Stimulated activated CD8-positive, alpha-beta memory T cell treated with anti-CD3 and anti-CD28 coated beads, Interleukin-15, amount 100 ng/mL, for 4 hours (primary cell): ENCODE results near the gene ERMARD.

Experiments used
- DNase-seq, 2 donors: peaks; one replicate each; pipeline ENCODE4 v3.0.0-alpha.2; 2020; ENCODE audit warnings: low read depth in 2 of 2

ERMARD gene

GRCh38 chr6:169825558-169826225, 74.3 kb downstream of the ERMARD start:
- DNase-seq, result no peak

DNA sequence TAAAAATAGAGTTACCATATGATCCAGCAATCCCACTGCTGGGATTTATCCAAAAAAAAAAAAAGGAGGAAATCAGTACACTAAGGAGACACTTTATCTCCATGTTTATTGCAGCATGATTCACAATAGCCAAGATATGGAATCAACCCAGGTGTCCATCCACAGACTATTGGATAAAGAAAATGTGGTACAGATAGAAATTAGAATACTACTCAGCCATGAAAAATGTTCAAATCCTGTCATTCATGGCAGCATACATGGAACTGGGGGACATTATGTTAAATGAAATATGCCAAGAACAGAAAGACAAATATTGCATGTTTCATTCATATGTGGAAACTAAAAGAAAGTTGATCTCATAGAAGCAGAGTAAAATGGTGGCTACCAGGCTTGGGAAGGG, 75.3 kb downstream of the ERMARD start:
- no peak for DNase-seq

DNA sequence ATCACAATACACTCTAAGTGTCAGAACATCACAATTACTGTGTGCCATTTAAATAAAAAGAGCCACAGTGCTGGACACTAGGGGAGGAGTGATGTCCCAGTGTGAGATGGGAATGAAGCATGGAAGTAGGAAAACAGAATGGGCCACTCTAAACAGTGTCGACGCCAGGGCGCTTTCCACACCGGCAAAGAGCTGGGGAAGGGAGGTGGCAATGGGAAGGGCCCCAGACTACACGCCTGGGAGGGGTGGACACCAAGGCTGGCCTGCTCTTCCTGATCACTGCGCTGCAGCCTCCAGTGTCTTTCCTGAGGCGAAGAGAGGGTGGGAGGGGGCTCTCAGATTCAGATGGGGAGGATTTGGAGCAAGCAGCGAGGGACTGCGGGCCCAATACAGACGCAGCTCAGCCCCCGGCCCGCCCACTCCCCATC, 75.9 kb downstream of the ERMARD start:
- no peak for DNase-seq

DNA sequence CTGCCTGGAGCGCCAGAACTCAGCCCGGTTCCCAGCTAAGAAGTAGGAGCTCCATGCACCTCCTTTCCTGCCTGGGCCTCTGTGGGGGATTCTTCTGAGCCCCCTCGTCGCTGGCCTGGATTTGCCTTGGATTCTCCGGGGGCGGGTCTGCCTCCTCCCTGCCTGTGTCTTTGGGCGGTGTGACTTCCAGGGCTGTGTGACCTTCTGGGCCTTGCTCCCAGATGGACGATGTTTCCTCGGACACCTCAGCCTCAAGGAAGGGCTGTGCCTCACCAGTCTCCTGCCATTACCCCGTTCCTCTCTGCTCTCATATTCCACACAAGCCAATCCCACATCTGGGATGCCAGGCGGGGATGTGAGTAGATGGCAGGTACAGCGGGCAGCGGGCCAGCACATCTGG, 76.8 kb downstream of the ERMARD start:
- DNase-seq, result no peak

GRCh38 chr6:169829786-169830185, 78.4 kb downstream of the ERMARD start:
- no peak for DNase-seq

DNA sequence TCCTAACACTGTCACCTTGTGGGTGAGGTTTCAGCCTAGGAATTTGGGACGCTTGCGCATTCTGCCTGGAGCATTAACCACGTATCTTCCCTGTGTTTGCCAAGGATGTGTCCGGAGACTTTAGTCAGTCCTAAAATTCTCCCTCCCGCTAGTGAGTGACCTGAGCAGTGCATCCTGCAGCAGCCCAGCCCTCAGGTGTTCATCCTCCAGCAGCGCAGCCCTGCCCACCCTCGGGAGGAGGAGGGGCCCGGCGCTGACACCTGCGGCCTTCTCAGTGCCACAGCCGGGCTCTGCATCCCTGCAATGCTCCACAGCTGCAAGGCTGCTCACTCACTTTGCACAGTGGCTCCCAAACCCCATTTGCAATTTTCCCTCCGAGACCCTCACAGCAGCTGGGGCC, 79.5 kb downstream of the ERMARD start:
- no peak for DNase-seq
